Activated CD8-positive, alpha-beta memory T cell treated with anti-CD3 and anti-CD28 coated beads for 4 hours (primary cell): ENCODE data around the gene PLCH2.

Experiments used
- DNase-seq, 2 donors: peaks; one replicate each; pipeline ENCODE4 v3.0.0-alpha.2; 2020; ENCODE audit warnings: low read depth in 2 of 2

The PLCH2 gene

GRCh38 chr1:2460203-2460602, 15.9 kb upstream of the PLCH2 start:
- no peak for DNase-seq

DNA sequence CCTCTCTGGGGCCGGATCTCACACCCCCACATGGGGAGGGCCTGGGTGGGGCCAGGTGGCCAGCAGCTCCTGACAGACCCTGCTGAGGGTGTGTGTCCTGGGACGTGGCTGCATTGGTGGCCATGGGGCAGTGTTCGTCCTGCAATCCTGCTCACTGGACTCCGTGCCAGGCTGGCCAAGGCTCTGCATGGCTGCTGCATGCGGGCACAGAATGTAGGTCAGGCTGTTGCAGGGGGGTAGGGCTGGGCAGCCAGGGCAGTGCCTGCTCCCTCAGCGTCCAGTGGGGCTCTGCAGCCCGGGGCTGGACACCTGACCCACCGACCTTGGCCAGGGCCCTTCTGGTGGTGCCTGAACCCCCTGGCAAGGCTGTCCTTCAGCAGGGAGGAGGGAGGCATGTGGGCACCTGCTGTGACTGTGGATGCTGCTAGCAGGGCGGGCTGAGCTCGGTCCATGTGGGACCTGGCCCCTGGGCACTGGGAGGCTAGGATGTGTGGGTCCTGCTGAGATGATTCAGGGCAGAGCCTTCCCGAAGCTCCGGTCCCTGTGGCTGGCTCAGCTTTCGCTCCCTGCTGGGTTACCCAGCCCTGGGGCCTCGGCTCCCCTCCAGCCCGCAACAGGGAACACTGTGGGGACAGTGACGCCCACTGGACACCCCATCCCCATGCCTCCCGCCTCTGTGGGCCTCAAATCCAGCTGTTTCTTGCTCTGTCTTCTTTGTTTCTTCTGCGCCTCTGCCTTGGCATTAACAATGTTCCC, 14.9 kb upstream of the PLCH2 start:
- no peak for DNase-seq

- no peak for DNase-seq
Measured at GRCh38 chr1:2462819-2463218, 13.3 kb upstream of the PLCH2 start.

DNA sequence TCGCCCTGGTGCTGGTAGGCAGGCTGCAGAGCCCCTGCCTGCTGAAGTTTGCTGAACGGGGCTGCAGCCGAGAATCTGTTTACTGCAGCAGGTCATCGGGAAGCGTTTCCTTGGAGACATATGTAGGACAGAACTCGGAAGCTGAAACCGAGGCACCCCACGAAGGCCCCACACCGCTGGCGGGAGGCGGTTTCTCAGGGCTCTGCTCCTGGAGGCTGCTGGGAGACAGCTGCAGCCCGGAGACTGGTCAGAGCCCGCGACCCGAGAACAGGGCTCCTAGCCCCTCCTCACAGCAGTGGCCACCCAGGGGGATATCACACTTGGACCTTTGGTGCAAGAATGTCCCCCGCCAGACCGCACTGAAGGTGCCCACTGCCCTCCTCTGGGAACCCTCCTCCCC, 12.7 kb upstream of the PLCH2 start:
- DNase-seq: no peak

- no peak for DNase-seq
Measured at GRCh38 chr1:2465371-2466269, 10.5 kb upstream of the PLCH2 start.

- DNase-seq: no peak
Measured at GRCh38 chr1:2466270-2466665, 9.8 kb upstream of the PLCH2 start.

DNA sequence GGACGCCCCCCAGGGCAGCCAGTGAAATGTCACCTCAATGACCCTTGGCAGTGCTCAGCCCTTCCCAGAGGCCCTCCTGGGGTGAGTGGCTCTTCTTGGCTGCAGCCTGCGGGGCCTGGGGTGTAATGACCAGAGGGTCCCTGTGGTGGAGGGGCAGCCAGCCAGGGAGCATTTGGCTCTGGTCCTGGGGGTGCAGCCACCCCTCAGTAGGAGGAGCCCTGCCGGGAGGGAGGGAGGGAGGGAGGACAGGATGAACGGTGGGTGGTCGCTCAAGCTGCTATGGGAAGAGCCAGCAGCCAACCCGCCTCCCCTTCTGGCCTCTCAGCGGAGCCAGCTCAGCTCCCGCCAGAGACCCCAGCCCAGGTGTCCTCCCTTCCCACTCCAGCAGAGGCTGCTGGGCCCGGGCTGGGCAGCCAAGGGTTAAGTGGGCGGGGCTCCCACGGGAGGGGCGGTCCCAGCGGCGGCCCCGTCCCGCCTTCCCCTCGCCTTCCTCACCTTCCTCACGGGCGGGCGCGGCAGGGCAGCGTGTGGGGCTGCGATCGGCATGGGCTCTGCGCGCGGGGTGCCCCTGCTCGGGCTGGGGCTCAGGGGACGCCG, 9.0 kb upstream of the PLCH2 start:
- no peak for DNase-seq

DNA sequence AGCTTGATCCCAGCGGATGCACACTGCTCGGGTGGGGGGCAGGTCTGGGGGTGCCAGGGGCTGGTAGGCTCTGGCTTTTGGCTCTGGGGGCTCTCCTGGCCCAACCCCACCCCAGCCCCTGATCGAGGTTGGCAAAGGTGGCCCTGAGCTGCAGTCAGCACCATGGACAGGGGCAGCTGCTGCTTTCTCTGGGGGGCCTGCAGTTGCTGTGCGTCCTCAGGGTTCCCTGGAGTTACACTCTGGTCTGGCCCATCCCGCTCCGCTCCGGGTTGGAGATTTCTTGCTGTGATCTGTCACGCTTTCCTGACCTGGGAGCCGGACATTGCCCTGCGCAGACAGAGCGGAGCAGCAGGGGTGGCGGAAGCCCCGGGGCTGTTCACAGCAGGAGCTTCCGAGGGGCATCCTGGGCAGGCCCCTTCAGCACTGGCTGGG, 8.0 kb upstream of the PLCH2 start:
- DNase-seq: no peak

- no peak for DNase-seq
Measured at GRCh38 chr1:2468540-2468939, 7.5 kb upstream of the PLCH2 start.

DNA sequence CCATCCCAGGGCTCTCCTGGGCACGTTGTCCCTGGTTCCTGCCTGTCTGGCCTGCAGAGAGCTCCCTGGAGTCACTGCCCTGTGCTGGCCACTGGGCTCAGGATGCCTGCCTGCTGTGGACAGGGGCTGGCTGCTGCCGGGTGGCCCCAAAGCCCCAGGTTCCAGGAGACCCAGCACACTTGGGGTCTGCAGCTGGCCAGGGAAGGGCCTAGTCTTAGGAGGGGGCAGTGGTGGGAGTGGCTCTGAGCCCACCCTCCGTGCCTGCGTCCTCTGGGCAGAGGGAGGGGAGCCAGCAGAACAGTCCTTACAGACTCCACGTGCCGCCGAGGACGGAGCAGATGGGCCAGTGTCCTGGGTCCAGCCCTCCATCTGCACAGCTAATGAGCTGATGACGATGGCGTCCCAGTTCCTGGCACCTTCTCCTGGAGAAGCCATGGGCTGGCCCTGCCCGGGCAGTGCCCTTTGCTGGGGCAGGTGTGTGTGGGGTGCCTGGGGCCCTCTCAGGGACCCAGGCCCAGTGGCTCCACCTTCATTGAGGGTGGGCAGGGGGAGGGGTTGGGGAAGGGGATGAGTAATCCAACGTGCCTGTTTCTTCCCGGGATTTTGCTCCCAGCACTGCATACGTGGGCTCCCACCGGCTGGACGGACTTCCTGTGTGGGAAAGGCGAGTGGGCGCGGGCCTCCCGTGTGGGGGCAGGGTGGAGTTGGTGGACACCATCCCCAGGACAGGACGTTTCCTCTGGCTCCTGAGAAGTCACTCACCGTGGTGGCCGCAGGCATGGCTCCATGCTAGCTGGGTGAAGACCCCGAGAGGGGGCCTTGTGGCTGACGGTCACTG, 6.8 kb upstream of the PLCH2 start:
- DNase-seq: no peak

- no peak for DNase-seq
Measured at GRCh38 chr1:2470290-2471158, 5.6 kb upstream of the PLCH2 start.

DNA sequence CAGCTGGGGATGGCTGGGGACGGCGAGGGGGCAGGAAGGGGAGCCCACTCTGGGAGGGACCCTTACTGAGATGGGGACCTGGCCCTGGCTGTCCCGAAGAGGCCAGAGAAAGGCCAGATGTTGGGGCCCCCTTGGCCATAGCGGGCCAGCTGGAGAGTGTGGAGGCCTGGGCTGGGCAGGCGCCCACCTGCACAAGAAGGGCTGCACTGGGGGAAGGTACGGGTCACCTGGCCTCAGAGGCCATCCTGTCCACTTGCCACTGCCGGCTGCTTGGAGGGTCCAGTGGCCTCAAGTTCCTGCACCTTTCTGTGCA, 5.0 kb upstream of the PLCH2 start:
- no peak for DNase-seq

GRCh38 chr1:2471587-2472001, 4.5 kb upstream of the PLCH2 start:
- no peak for DNase-seq

- DNase-seq: no peak
Measured at GRCh38 chr1:2472109-2472508, 4.0 kb upstream of the PLCH2 start.

GRCh38 chr1:2472561-2473177, 3.4 kb upstream of the PLCH2 start:
- DNase-seq: no peak

DNA sequence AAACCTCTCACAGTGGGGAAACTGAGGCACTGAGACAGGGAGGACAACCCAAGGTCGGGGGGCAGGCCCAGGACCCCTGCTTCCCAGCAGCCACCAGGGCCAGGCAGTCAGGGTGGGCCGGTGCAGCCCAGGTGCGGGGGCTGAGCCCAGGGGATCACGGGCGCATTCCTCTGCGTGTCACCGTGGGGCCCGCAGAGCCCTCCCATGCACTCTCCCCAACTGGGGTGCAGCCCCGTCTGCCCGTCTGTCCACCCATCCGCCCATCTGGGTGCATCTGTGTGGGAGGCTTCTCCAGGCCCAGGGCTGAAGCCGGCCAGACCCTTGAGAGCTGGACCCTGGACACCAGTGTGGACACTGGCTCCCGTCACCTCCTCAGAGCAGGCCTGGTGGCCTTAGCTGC, 2.9 kb upstream of the PLCH2 start:
- DNase-seq: no peak

DNA sequence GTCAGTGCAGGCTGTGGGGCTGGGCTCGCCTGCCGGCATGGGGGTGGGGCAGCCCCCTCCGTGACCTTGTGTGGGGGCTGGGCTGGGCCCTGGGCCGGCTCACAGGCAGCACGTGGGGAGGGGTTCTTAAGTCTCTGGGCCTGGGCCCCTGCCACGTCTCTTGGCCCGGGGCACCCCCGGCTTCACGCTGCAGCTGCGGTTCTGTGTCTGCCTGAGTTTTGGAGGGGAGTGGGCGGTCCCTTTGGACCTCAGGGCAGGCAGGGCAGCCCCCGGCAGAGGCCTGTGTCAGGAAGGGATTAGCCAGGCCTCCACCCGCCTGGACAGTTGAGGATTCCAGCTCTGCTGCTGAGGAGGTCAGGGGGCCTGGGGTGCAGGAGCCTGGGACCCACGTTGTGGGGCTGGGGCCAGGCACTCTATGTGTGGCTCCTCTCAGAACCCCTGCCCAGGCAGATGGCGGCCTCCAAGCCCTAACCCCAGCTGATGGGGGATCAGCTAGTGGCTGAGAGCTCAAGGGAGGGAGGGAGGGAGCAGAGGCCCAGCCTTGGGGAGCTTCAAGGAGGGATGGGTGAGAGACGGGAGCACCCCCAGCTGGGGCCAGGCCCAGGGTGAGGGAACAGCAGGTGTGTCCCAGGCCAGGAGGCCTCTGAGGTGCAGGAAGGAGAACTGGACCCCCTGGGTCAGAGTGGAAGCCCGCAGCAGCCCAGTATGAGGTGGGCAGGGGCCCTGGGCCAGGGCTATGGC, 1.8 kb upstream of the PLCH2 start:
- DNase-seq: no peak

GRCh38 chr1:2474933-2475371, 1.1 kb upstream of the PLCH2 start:
- no peak for DNase-seq

GRCh38 chr1:2475571-2475970, 518 bp upstream of the PLCH2 start:
- DNase-seq: no peak

GRCh38 chr1:2477309-2477708, 1.2 kb downstream of the PLCH2 start:
- no peak for DNase-seq
